Measurements from ENCODE around the gene LRRC8C.
"Not testable (repeated sequence)": the region's sequence is repeated elsewhere in the genome, so short reads cannot be mapped to it uniquely, and the experiment has no call there.

The LRRC8C gene

DNA sequence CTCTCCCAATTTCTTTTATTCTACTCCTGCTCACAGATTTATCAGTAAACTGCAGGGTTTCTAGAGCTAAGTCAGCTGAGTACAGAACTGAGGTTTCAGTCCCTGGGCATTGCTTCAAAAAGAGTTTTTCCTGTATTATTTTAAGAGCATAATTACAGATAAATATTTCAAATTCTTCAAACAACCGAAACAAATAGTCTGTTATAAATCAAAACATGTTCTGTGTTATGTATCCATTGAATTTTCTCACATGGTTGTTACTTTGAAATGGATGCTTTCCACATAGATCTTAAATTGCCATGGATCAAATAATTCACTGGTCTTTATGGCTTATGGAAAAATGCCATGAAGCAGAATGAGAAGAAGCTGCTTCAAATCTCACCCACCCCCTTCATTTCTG lies 64.5 kb downstream of the LRRC8C start:
- Histone ChIP-seq H3K27me3 (ENCODE audit: control insufficient read depth, insufficient read depth, low read length) (no peaks in the 10 kb centered on the region), H3K9me3 (ENCODE audit: control insufficient read depth, insufficient read depth, low read length) (no peaks in the 10 kb centered on the region), H3K27ac (ENCODE audit: low read depth, low read length) (no peak overlapping the region), H3K4me1 (ENCODE audit: control insufficient read depth, insufficient read depth, low read length) (peaks cover 9% of the 10 kb centered on the region), H3K4me3 (ENCODE audit: low read depth, low read length) (no peak overlapping the region), H3K9ac (ENCODE audit: low read depth, low read length) (no peak overlapping the region), H3K36me3 (ENCODE audit: control insufficient read depth, insufficient read depth, low read length) (no peaks in the 10 kb centered on the region)

DNA sequence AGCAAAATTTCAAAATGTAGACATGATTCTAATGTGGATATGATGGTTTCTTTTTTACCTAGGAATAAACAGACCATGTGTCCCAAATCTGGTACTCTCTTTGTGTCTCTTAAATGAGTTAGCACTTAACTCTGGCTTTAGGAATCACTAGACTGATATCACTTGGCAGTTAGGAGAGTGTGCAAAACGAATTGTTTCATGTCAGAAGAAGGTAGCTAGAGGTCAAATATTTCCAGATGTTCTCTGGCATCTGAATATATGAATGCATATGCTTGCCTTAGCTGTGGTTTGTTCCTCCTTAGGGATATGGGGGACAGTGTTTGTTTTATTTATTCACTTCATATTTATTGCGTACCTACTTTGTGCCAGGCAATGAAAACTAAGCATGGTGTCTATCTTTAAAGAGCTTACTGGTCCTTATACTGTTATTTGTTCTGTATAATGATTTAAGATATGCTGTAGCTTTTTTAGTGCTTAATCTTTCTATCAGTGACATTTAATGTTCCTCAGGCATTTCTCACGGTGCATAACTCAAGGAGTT lies 65.2 kb downstream of the LRRC8C start:
- Histone ChIP-seq H3K27ac (ENCODE audit: low read depth, low read length) (no peak overlapping the region), H3K36me3 (ENCODE audit: control insufficient read depth, insufficient read depth, low read length) (no peaks in the 10 kb centered on the region), H3K4me1 (ENCODE audit: control insufficient read depth, insufficient read depth, low read length) (peaks cover 3% of the 10 kb centered on the region), H3K4me3 (ENCODE audit: low read depth, low read length) (no peak overlapping the region), H3K27me3 (ENCODE audit: control insufficient read depth, insufficient read depth, low read length) (no peaks in the 10 kb centered on the region), H3K9me3 (ENCODE audit: control insufficient read depth, insufficient read depth, low read length) (no peaks in the 10 kb centered on the region), H3K9ac (ENCODE audit: low read depth, low read length) (no peak overlapping the region)

DNA sequence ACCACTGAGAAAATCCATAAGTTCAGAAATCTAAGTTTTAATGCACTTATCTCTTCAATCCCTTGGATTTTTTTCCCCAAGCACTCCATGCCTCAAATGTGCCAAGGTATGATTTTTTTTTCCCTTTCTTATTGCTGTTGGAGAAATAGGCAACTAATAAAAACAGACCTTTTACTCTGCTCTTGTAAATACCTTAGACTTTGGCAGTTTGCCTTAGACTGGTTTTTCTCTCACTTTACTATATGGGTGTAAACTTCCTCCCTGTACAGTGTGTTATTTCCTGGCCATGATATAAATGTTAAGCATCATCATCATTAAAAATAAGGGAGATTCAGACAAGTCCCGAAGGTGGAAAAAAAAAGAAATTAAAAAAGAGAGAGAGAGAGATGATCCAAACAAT lies 65.7 kb downstream of the LRRC8C start:
- Histone ChIP-seq H3K4me1 (ENCODE audit: control insufficient read depth, insufficient read depth, low read length) (no peaks in the 10 kb centered on the region), H3K9me3 (ENCODE audit: control insufficient read depth, insufficient read depth, low read length) (no peaks in the 10 kb centered on the region)

DNA sequence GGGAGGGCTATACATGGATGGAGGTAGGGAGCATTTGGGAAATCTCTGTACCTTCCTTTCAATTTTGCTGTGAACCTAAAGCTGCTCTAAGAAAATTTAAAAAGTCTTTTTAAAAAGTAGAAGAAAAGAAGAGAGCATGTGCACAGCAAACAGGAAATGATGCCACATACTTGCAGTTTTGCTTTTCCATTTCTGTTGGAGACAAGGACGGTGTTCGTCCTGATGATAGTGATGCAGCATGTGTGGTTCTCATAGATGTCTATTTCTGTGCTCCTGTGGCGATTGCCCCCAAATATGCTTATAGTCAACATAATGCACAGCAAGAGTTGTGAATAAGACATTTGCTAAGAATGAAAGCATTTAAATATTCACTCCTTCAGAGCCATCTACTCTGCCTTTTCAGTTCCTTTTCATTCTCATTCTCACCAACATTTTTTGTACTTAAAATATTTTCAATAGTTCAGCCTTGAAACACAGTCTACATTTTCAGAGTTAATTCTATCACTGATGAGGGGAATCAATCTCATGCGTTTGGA lies 66.6 kb downstream of the LRRC8C start:
- H3K27me3 ChIP-seq (ENCODE audit: control insufficient read depth, insufficient read depth, low read length): no peaks in the 10 kb centered on the region
- H3K9me3 ChIP-seq (ENCODE audit: control insufficient read depth, insufficient read depth, low read length): no peaks in the 10 kb centered on the region
- no peaks in the 10 kb centered on the region for H3K4me1 ChIP-seq (ENCODE audit: control insufficient read depth, insufficient read depth, low read length)
- H3K4me3 ChIP-seq (ENCODE audit: low read depth, low read length): no peak overlapping the region
- H3K36me3 ChIP-seq (ENCODE audit: control insufficient read depth, insufficient read depth, low read length): no peaks in the 10 kb centered on the region
- H3K27ac ChIP-seq (ENCODE audit: low read depth, low read length): no peak overlapping the region
- no peak overlapping the region for H3K9ac ChIP-seq (ENCODE audit: low read depth, low read length)

More for the DNA sequence above, 65.7 kb downstream of the LRRC8C start:
- Histone ChIP-seq H3K36me3 (ENCODE audit: control insufficient read depth, insufficient read depth, low read length) (no peaks in the 10 kb centered on the region), H3K27me3 (ENCODE audit: control insufficient read depth, insufficient read depth, low read length) (no peaks in the 10 kb centered on the region), H3K27ac (ENCODE audit: low read depth, low read length) (no peak overlapping the region), H3K9ac (ENCODE audit: low read depth, low read length) (no peak overlapping the region), H3K4me3 (ENCODE audit: low read depth, low read length) (no peak overlapping the region)

DNA sequence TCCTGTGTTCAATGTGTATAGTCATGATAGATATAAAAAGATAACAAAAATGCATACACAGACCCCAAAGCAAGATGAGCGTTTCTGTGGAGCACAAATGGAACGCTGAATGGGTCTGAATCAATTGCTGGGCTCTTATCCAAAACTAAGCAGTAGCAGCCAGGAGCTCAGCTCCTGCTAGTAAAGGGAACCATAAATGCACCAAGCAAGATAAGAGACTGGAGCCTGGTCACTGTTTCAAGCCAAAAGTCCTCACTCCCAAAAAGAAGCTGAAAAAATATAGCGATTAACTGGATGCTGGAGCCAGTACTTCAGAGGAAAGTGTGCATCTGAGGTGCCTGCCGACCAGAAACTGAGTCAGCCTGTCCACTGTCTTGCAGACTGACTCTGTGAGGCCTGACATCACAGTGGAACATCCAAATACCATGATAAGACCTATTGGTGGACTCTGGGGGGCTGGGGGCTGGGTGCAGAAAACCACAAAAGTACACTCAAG lies 68.9 kb downstream of the LRRC8C start:
- H3K9ac ChIP-seq (ENCODE audit: low read depth, low read length): no peak overlapping the region
- H3K27ac ChIP-seq (ENCODE audit: low read depth, low read length): no peak overlapping the region
- H3K36me3 ChIP-seq (ENCODE audit: control insufficient read depth, insufficient read depth, low read length): no peaks in the 10 kb centered on the region
- no peaks in the 10 kb centered on the region for H3K27me3 ChIP-seq (ENCODE audit: control insufficient read depth, insufficient read depth, low read length)
- peaks cover 10% of the 10 kb centered on the region for H3K4me1 ChIP-seq (ENCODE audit: control insufficient read depth, insufficient read depth, low read length)
- H3K4me3 ChIP-seq (ENCODE audit: low read depth, low read length): no peak overlapping the region
- no peaks in the 10 kb centered on the region for H3K9me3 ChIP-seq (ENCODE audit: control insufficient read depth, insufficient read depth, low read length)

DNA sequence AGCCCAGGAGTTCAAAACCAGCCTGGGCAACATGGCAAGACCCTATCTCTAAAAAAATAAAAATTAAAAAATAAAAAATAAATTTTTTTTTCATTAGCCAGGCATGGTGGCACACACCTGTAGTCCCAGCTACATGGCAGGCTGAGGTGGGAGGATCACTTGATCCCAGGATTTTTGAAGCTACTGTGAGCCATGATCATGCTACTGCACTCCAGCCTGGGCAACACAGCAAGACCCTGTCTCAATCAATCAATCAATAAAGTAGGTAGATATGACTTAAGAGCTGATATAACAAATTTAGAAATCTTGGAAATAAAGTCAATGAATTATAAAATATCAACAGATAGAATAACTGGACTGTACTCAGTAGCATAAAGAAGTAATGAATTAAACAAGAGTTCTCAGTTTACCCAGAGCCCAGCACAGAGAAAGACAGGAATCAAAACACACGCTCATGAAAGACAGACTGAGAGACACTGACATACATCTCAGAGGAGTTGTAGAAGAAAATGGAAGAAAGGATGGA lies 69.7 kb downstream of the LRRC8C start:
- H3K36me3 ChIP-seq (ENCODE audit: control insufficient read depth, insufficient read depth, low read length): no peaks in the 10 kb centered on the region
- no peak overlapping the region for H3K27ac ChIP-seq (ENCODE audit: low read depth, low read length)
- no peaks in the 10 kb centered on the region for H3K9me3 ChIP-seq (ENCODE audit: control insufficient read depth, insufficient read depth, low read length)
- no peak overlapping the region for H3K4me3 ChIP-seq (ENCODE audit: low read depth, low read length)
- peaks cover 11% of the 10 kb centered on the region for H3K4me1 ChIP-seq (ENCODE audit: control insufficient read depth, insufficient read depth, low read length)
- H3K27me3 ChIP-seq (ENCODE audit: control insufficient read depth, insufficient read depth, low read length): no peaks in the 10 kb centered on the region
- no peak overlapping the region for H3K9ac ChIP-seq (ENCODE audit: low read depth, low read length)

DNA sequence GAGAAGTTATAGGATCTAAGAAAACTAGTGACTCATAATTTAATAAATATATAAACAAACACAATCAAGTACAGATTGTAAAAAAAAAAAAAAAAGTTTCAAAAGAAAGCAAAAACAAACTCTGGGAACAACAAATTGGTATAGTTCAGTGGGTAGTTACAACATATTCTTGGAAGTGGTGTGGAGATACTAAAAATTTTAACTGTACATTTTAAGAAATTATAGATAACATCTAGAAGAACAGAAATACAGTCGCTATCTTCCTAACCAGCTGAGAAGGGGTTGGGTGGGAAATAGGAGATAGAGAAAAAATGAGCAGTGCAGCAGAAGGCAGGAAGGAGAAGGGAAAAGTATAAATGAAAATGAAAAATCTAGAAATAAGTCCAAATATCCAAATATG lies 70.5 kb downstream of the LRRC8C start:
- H3K9me3 ChIP-seq (ENCODE audit: control insufficient read depth, insufficient read depth, low read length): no peaks in the 10 kb centered on the region
- no peak overlapping the region for H3K9ac ChIP-seq (ENCODE audit: low read depth, low read length)
- H3K27me3 ChIP-seq (ENCODE audit: control insufficient read depth, insufficient read depth, low read length): no peaks in the 10 kb centered on the region
- no peak overlapping the region for H3K4me3 ChIP-seq (ENCODE audit: low read depth, low read length)
- H3K27ac ChIP-seq (ENCODE audit: low read depth, low read length): no peak overlapping the region
- H3K4me1 ChIP-seq (ENCODE audit: control insufficient read depth, insufficient read depth, low read length): peaks cover 12% of the 10 kb centered on the region
- H3K36me3 ChIP-seq (ENCODE audit: control insufficient read depth, insufficient read depth, low read length): no peaks in the 10 kb centered on the region

DNA sequence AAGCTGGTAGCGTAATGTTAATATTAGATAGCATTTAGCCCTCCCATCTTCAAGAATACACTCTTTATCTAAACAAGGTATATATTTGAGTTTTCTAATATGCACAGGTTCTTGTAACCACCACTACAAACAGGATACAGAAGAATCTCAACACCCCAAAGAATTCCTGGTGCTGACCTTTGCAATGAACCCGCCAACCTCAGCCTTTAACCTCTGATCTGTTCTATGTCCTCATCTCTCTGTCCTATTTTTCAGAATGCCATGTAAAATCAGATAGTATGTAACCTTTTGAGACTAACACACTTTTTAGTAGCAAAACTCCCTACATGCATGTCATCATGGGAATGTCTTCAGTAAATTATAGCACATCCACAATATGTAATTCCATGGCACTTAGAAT lies 71.1 kb downstream of the LRRC8C start:
- no peak overlapping the region for H3K9ac ChIP-seq (ENCODE audit: low read depth, low read length)
- no peaks in the 10 kb centered on the region for H3K9me3 ChIP-seq (ENCODE audit: control insufficient read depth, insufficient read depth, low read length)
- no peak overlapping the region for H3K27ac ChIP-seq (ENCODE audit: low read depth, low read length)
- no peaks in the 10 kb centered on the region for H3K36me3 ChIP-seq (ENCODE audit: control insufficient read depth, insufficient read depth, low read length)
- peaks cover 17% of the 10 kb centered on the region for H3K4me1 ChIP-seq (ENCODE audit: control insufficient read depth, insufficient read depth, low read length)
- no peak overlapping the region for H3K4me3 ChIP-seq (ENCODE audit: low read depth, low read length)
- H3K27me3 ChIP-seq (ENCODE audit: control insufficient read depth, insufficient read depth, low read length): no peaks in the 10 kb centered on the region

DNA sequence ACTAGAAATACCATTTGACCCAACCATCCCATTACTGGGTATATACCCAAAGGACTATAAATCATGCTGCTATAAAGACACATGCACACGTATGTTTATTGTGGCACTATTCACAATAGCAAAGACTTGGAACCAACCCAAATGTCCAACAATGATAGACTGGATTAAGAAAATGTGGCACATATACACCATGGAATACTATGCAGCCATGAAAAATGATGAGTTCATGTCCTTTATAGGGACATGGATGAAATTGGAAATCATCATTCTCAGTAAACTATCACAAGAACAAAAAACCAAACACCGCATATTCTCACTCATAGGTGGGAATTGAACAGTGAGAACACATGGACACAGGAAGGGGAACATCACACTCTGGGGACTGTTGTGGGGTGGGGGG lies 72.0 kb downstream of the LRRC8C start:
- H3K4me3 ChIP-seq (ENCODE audit: low read depth, low read length); H3K36me3 ChIP-seq (ENCODE audit: control insufficient read depth, insufficient read depth, low read length); H3K27ac ChIP-seq (ENCODE audit: low read depth, low read length); H3K9me3 ChIP-seq (ENCODE audit: control insufficient read depth, insufficient read depth, low read length); H3K9ac ChIP-seq (ENCODE audit: low read depth, low read length); H3K27me3 ChIP-seq (ENCODE audit: control insufficient read depth, insufficient read depth, low read length): not testable (repeated sequence)
- peaks cover 21% of the 10 kb centered on the region for H3K4me1 ChIP-seq (ENCODE audit: control insufficient read depth, insufficient read depth, low read length)

DNA sequence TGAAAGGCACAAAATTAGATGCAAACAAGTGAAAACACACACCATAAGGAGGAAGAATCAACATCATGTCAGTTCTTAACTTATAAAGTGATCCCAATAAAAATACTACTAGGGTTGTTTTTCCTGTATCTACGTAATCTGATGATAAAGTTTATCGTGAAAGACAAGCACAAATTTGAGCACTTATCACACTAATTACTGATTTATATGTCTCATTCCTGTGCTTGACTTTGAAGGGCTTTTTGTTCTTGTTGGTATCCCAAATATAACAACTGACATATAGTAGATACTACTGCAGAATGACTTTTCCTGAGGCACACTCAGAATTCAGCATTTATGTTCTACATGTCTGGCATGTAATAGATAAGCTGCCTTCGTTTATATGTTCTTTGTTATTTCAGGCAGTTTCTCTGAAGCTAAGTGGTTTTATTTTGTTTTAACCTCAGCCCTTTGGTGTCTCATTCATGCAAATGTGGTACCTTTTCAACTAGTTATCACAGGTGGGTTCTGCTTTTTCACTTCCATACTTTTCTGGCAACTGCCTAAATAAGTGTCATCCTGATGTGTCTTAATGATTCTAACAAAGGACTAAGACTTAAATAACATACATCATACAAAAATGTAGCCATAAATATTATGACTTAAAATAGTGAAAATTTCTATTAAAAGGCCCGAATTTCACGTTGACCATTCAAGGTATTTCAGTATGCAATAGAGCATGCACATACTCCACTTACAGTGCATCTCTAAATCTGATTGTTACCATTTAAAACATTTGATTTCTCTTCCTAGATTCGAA lies 73.2 kb downstream of the LRRC8C start:
- H3K9ac ChIP-seq (ENCODE audit: low read depth, low read length): no peak overlapping the region
- peaks cover 21% of the 10 kb centered on the region for H3K4me1 ChIP-seq (ENCODE audit: control insufficient read depth, insufficient read depth, low read length)
- H3K27me3 ChIP-seq (ENCODE audit: control insufficient read depth, insufficient read depth, low read length): no peaks in the 10 kb centered on the region
- no peaks in the 10 kb centered on the region for H3K9me3 ChIP-seq (ENCODE audit: control insufficient read depth, insufficient read depth, low read length)
- H3K27ac ChIP-seq (ENCODE audit: low read depth, low read length): no peak overlapping the region
- H3K4me3 ChIP-seq (ENCODE audit: low read depth, low read length): no peak overlapping the region
- H3K36me3 ChIP-seq (ENCODE audit: control insufficient read depth, insufficient read depth, low read length): no peaks in the 10 kb centered on the region

DNA sequence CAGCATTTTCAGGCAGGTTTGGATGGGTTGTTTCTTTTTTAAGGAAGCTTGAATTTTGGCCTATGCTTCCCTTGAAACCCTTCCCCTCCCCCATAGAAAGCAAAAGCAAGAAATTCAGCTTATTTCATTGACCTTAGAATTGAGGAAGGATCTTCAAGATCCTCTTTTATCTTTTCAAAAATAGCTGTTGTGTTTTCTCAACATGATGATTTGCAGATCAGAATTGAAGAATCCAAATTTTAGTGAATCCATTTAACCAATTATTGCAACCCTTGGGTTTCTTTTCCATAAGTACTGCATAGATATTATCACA lies 73.7 kb downstream of the LRRC8C start:
- Histone ChIP-seq H3K27me3 (ENCODE audit: control insufficient read depth, insufficient read depth, low read length) (no peaks in the 10 kb centered on the region), H3K4me3 (ENCODE audit: low read depth, low read length) (no peak overlapping the region)

More for the DNA sequence above, 73.7 kb downstream of the LRRC8C start:
- Histone ChIP-seq H3K36me3 (ENCODE audit: control insufficient read depth, insufficient read depth, low read length) (no peaks in the 10 kb centered on the region), H3K4me1 (ENCODE audit: control insufficient read depth, insufficient read depth, low read length) (peaks cover 21% of the 10 kb centered on the region), H3K9me3 (ENCODE audit: control insufficient read depth, insufficient read depth, low read length) (no peaks in the 10 kb centered on the region), H3K9ac (ENCODE audit: low read depth, low read length) (no peak overlapping the region), H3K27ac (ENCODE audit: low read depth, low read length) (no peak overlapping the region)

Data from HUES48 (cell line).